A673 (cell line): ENCODE measurements around the gene ZMIZ2. TPM values are rescaled to one million over a fixed set of nuclear protein-coding genes. Genes with fewer than 3 reads are reported as not detected.

Experiments
- BruUV-seq: library from RNA; stranded (reverse); fragments of 400-500 nt; replicated peaks from 2 replicates; lab custom pipeline; 2021; lab: Mats Ljungman, UMichigan
- CTCF ChIA-PET: fragments of 300-600 bp; sonication (Branson Sonifier 250); formaldehyde crosslinking; loops from one replicate; lab custom pipeline; 2022; ENCODE audit warnings: antibody characterized with exemption; lab: Charles Lee
- POLR2A ChIA-PET: fragments of 300-600 bp; sonication (Branson Sonifier 250); formaldehyde crosslinking; loops from one replicate; lab custom pipeline; 2022; ENCODE audit warnings: antibody characterized with exemption; ENCODE audit not compliant: low non-redundant PET; lab: Charles Lee
- DNase-seq: peaks from one replicate; pipeline ENCODE4 v3.0.0-alpha.2; 2015; ENCODE audit warnings: low spot score
- H3K27ac ChIP-seq: fragments of 200-600 bp; sonication (generic); 2 replicates; pipeline ENCODE4 v1.5.1; 2016; ENCODE audit warnings: mixed run types, low read depth, mild to moderate bottlenecking, mixed read lengths, antibody characterized with exemption, low read length; ENCODE audit not compliant: poor library complexity, severe bottlenecking
- H3K27me3 ChIP-seq: fragments of 200-600 bp; sonication (generic); replicated peaks from 2 replicates; pipeline ENCODE4 v1.6.1; 2017; ENCODE audit warnings: mixed run types, low read depth, mild to moderate bottlenecking, mixed read lengths, antibody characterized with exemption, low read length; ENCODE audit not compliant: insufficient read depth, poor library complexity
- H3K36me3 ChIP-seq: fragments of 200-600 bp; sonication (generic); 2 replicates; pipeline ENCODE4 v1.6.1; 2016; ENCODE audit warnings: mixed run types, mild to moderate bottlenecking, mixed read lengths, antibody characterized with exemption, low read length; ENCODE audit not compliant: insufficient read depth, poor library complexity, severe bottlenecking
- H3K4me1 ChIP-seq: fragments of 200-600 bp; sonication (generic); 2 replicates; pipeline ENCODE4 v1.6.1; 2017; ENCODE audit warnings: mixed run types, mild to moderate bottlenecking, mixed read lengths, antibody characterized with exemption, low read length; ENCODE audit not compliant: insufficient read depth, poor library complexity, severe bottlenecking
- H3K4me3 ChIP-seq: fragments of 200-600 bp; sonication (generic); 2 replicates; pipeline ENCODE4 v1.5.1; 2016; ENCODE audit warnings: low read depth, mixed run types, mild to moderate bottlenecking, mixed read lengths, low read length; ENCODE audit not compliant: poor library complexity, severe bottlenecking
- H3K9me3 ChIP-seq: fragments of 200-600 bp; sonication (generic); 2 replicates; pipeline ENCODE4 v1.6.1; 2016; ENCODE audit warnings: mixed run types, low read depth, mild to moderate bottlenecking, mixed read lengths, antibody characterized with exemption, low read length; ENCODE audit not compliant: poor library complexity, severe bottlenecking
- EZH2 ChIP-seq: fragments of 200-600 bp; sonication (generic); IDR thresholded peaks from 2 replicates; pipeline ENCODE4 v1.6.1; 2017; ENCODE audit warnings: borderline replicate concordance, low read depth, mild to moderate bottlenecking, mixed read lengths, antibody characterized with exemption, low read length; ENCODE audit not compliant: poor library complexity, severe bottlenecking
- intact Hi-C: fragments of 100-400 bp; cut with micrococcal nuclease; formaldehyde crosslinking; loops from one replicate; pipeline ENCODE4 v1.10.0; 2022; ENCODE audit not compliant: unreplicated experiment
- total RNA-seq: library from RNA; stranded (reverse); gene quantifications from 2 replicates; pipeline ENCODE4 v1.2.3, GENCODE V29; 2021
- TF ChIP-seq, protein P1 (sequence below): fragments of 300-800, 200-600 bp; sonication (generic); conservative IDR thresholded peaks from 2 replicates; pipeline ENCODE4 v1.5.1; 2017; ENCODE audit warnings: low read depth, mild to moderate bottlenecking, antibody characterized with exemption, low read length, moderate library complexity, mixed read lengths

ZMIZ2 gene
- total RNA-seq, 1 experiment from 2014 or later: 114 TPM

DNA sequence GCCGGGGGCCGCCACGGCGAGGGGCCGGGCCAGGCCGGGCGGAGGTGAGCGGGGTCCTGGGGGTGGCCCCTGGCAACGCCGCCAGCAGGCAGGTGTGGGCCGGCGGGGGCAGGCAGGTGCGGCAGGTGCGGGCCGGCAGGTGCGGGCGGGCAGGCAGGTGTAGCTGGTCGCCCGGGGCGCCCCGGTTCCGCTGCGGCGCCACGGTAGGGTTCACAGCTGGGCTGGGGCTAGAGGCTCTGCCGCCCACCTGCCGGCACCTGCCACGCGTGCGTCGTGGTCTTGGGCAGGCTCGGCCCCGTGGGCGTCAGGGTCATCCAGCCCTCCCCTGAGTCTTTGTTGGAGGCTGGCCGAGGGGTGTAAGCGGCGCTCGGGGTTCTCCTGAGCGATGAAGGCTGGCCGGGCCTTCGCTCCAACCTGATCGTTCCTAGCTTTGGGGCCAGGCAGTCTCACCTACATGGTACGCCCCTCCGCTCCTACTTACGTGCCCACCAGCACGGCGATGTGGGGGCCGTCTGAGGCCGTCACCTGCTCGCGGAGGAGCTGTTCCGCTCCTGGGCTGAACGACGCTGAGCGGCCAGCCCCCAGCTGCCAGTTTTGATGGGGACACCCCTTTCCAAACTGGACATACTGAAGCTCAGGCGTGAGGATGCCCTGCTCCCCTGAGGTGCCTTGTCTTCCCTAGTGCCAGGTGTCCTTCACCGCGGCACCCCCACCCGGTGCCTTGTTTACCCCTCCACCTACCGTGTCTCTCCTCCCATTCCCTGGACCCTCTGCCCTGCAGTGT, 493 bp downstream of the ZMIZ2 start:
- H3K27ac ChIP-seq: peak overlapping the region; percentile 77
- H3K27me3 ChIP-seq: no peaks in the 10 kb centered on the region
- peaks cover 13% of the 10 kb centered on the region for H3K4me1 ChIP-seq
- H3K36me3 ChIP-seq: peaks cover 10% of the 10 kb centered on the region
- CTCF ChIA-PET: no interaction called here
- POLR2A ChIA-PET: interaction anchor here (0.5 kb wide), 1 partner anchor 48 kb away, joined by 6 read pairs; no protein-coding TSS in a partner anchor
- TF ChIP-seq, protein P1, sequence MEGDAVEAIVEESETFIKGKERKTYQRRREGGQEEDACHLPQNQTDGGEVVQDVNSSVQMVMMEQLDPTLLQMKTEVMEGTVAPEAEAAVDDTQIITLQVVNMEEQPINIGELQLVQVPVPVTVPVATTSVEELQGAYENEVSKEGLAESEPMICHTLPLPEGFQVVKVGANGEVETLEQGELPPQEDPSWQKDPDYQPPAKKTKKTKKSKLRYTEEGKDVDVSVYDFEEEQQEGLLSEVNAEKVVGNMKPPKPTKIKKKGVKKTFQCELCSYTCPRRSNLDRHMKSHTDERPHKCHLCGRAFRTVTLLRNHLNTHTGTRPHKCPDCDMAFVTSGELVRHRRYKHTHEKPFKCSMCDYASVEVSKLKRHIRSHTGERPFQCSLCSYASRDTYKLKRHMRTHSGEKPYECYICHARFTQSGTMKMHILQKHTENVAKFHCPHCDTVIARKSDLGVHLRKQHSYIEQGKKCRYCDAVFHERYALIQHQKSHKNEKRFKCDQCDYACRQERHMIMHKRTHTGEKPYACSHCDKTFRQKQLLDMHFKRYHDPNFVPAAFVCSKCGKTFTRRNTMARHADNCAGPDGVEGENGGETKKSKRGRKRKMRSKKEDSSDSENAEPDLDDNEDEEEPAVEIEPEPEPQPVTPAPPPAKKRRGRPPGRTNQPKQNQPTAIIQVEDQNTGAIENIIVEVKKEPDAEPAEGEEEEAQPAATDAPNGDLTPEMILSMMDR: no peak
- no peak for TF ChIP-seq EZH2
- no peaks in the 10 kb centered on the region for H3K9me3 ChIP-seq
- BruUV-seq: no TSS peak
- peak overlapping the region; percentile 83 for H3K4me3 ChIP-seq
- intact Hi-C loops: loop anchor here (1.0 kb wide), 2 partner anchors 47 to 143 kb away; partner anchors contain the start of genes OGDH and PPIA
- DNase-seq: no peak

GRCh38 chr7:44749992-44750391, 1.3 kb downstream of the ZMIZ2 start:
- TSS peak; percentile 48 for BruUV-seq
- intact Hi-C loops: no loop called here
- Histone ChIP-seq H3K27me3 (no peaks in the 10 kb centered on the region), H3K4me3 (peak overlapping the region; percentile 83), H3K4me1 (peaks cover 13% of the 10 kb centered on the region), H3K9me3 (no peaks in the 10 kb centered on the region), H3K27ac (no peak overlapping the region), H3K36me3 (peaks cover 10% of the 10 kb centered on the region)
- TF ChIP-seq, protein P1: no peak
- no peak for TF ChIP-seq EZH2
- no peak for DNase-seq
- POLR2A ChIA-PET: no interaction called here
- CTCF ChIA-PET: no interaction called here

DNA sequence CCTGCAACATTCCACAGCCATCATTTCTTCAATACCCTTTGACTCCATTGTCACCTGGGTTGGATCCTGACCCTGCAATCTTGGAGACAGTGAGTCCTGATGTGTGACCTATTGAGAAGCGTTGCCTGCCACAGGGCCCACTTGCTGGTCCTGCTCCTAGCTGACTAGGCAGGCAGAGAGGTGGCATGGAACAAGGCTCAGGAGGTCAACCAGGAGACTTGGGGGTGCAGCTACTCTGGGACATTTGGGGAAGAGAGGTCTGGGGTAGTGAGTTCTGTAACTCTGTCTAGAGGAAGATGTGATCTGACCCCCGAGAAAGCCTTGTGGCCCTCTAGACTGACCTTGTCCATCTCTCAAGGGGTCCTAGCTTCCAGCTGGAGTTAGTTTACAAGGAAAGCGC, 1.8 kb downstream of the ZMIZ2 start:
- Histone ChIP-seq H3K36me3 (peaks cover 10% of the 10 kb centered on the region), H3K27me3 (no peaks in the 10 kb centered on the region), H3K27ac (peak overlapping the region; percentile 27), H3K4me1 (peaks cover 13% of the 10 kb centered on the region), H3K9me3 (no peaks in the 10 kb centered on the region), H3K4me3 (no peak overlapping the region)
- ChIA-PET CTCF (no interaction called here), POLR2A (no interaction called here)
- TF ChIP-seq EZH2: no peak
- TF ChIP-seq, protein P1: no peak
- intact Hi-C loops: no loop called here
- no TSS peak for BruUV-seq
- DNase-seq: no peak
